RPMI8226 (cell line): Measurements from ENCODE around the gene PRUNE2.

ENCODE experiments used
- DNase-seq: peaks from one replicate; pipeline ENCODE4 v3.0.0-alpha.2; 2015

PRUNE2 gene

GRCh38 chr9:76564297-76564696, 341.6 kb downstream of the PRUNE2 start:
- DNase-seq, result no peak

DNA sequence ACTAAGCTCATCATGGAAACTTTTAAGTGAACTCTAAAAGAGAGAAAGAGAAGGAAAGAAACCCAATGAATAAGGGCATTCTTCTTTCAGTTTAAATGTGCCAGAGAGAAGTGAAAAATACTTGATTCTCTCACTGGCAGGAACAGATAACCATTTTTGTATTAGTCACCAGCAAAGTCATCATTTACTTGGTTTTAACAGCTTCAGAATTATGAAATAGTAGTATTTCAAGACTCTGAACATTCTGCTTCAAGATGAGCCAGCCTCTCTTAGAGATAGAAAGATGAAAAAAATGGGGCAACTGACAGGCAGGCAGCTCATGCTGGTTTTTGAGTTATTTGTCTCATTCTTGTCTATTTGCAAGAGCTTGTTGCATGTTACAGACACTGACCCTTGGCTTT, 343.4 kb downstream of the PRUNE2 start:
- DNase-seq, result no peak

- DNase-seq, result no peak
Observed at GRCh38 chr9:76561900-76562299, 344.0 kb downstream of the PRUNE2 start.
